GM21526 (cell line): ENCODE results near the gene QRFP.

Experiments used
- ATAC-seq: cut with Tn5 transposase; IDR thresholded peaks from one replicate; pipeline ENCODE4 v1.9.1; 2021; ENCODE audit warnings: moderate library complexity; ENCODE audit not compliant: unreplicated experiment, low FRiP score

QRFP gene

DNA sequence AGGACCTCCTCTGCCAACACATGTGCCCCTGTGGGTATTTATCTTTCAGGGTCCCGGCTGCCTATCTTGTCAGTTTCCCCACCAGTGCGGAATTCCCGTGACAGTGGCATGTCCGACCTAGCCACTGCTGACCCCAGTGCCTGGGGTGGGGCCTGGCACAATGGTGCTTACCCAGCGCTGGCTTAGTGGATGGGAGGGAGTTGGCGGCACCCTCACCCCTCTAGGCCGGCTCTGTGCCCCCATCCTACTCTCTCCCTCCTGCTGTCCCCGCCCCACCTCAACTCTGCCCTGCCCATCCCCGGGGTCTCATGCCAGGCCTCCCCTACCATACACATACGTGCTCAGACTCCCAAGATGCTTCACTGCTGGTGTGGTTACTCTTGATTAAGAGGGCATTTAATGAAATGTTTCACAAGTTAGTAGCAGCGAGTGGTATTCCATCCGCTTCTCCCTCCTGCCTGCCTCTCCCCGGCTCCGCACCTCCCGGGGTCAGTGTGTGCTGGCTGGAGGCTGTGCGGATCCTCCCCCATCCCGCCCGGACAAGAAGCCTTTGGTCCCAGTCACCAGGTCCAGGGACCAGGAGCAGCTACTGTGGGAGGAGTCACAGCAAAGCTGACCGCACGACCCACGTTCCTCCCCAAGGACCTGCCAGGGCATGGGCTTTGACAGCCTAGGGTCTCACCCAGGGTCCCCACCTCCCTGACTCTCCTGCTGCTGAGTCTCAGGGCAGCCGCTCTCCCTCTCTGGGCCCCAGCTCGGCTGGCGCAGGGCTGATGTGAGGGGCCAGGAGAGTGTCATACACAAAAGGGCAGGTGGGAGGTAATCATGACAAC, 9.5 kb upstream of the QRFP start:
- ATAC-seq: no peak

GRCh38 chr9:130905125-130905901, 8.7 kb upstream of the QRFP start:
- no peak for ATAC-seq

GRCh38 chr9:130904070-130905044, 7.7 kb upstream of the QRFP start:
- ATAC-seq: no peak

GRCh38 chr9:130903194-130904069, 6.8 kb upstream of the QRFP start:
- ATAC-seq: no peak

GRCh38 chr9:130902204-130903185, 5.9 kb upstream of the QRFP start:
- no peak for ATAC-seq

GRCh38 chr9:130901498-130902203, 5.0 kb upstream of the QRFP start:
- ATAC-seq: no peak

- ATAC-seq: no peak
Observed at GRCh38 chr9:130900701-130901497, 4.3 kb upstream of the QRFP start.

DNA sequence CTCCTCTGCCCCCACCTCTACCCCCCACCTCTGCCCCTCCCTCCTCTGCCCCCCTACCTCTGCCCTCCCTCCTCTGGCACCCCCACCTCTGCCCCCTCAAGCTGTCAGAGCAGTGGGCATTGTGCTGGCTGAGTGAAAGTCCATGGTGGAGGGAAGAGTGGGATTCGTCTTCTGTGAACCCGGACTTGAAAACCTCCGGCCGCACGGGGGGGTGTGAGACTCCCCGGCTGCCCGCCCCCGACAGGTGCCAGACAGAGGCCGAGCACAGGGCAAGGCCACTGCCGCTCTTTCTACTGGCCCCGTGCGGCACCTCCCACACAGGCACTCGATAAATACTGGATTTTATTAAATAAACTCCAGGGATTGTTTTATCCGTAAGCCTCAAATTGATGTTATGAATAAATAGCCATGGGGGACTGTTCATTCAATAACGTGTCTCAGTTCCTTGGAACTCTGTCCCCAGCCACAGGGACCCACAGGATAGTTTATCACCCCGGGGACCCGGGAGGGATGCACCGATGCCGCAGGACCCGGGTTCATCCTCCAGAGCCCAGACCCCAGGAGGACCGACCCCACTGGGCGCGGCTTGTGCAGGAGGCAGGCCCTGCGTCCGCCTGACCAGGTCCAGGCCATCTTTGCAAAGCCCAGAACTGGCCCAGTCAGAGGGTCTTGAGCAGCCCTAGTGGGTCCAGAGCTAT, 2.6 kb upstream of the QRFP start:
- ATAC-seq: no peak

DNA sequence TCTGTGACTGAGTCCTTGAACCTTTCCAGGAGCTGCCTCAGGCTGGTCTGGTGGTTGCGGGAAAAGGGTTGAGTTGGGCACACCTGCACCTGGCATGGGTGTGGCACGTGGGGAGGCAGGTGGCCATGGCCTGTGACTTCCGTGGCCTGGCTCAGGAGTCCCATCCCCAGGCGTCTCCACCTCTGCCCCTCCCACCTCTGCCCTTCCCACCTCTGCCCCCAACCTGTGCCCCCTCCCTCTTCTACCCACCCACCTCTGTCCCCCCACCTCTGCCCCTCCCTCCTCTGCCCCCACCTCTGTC, 1.9 kb upstream of the QRFP start:
- no peak for ATAC-seq

DNA sequence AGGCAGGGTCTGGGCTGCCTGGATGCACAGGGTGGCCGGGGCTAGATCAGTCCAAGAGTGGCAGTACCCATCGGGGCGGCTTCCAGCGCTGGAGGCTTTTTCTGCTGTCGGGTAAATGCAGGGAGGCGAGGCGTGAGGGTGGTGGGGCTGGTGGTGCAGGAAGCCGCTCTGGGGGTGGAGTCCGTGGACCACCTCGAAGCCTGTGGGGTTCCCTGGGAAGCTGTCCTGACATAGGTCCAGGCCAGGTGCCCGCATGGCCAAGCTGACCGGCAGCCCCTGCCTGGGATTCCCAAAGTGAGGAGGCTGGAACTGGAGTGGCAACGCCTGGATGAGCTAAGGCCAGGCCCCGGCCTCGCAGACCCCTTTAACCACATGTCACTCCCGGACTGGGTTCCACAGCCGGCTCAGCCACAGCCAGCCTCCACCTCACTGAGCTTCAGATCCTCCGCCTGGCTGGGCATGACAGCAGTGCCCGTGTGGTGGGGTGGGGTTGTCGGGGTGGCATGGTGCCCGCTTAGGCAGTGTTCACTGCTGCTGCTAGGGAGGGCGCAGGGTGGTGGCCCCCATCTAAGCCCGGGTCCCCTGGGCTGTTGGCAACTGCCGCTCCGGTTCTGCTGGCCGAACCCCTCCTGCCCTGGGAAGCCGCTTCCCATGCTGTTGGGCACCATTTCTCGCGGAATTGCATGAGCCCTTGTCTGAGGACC, 1.4 kb upstream of the QRFP start:
- ATAC-seq: no peak

DNA sequence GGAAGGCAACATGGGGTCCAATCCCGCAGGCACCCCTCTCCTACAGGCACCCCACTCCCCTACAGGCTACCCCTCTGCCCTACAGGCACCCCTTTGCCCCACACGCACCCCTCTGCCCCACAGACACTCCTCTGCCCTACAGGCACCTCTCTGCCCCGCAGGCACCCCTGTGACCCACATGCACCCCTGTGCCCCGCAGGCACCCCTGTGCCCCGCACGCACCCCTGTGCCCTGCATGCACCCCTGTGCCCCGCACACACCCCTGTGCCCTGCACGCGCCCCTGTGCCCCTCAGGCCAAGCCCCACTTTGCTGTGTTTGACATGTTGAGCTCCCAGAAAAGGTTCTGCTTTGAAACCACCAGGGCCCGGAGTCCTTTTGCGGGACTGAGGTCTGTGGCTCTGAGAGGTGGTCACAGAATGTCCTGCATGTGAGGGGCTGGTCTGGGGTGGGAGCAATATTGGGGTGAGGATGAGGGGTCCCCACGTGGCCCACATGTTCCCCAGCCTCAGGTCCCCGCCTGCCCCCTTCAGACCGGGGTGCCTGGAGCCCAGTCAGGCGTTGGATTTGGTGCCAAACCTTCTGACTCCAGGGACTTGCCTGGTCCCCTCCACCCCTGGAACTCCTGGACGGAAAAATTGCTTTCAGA, 616 bp upstream of the QRFP start:
- no peak for ATAC-seq

GRCh38 chr9:130895481-130896232, 955 bp downstream of the QRFP start:
- no peak for ATAC-seq

DNA sequence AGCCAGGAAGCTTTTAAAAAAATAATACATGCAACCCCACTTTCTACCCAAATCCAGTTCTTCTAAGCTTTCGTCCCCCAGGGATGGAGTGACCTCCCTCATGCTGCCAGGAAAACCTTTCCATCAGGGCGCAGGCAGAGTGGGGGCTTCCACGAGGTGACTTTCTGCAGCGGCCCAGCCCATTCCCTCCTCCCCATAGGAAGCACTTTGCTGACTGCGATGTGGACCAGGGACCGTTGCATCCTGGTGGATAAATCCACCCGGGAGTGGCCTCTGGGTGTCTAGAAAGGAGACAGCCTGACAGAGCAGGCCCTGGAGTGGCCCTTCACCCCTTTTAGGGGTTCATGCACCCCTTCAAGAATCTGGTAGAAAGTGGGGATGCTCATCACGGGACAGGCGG, 1.6 kb downstream of the QRFP start:
- ATAC-seq: no peak

DNA sequence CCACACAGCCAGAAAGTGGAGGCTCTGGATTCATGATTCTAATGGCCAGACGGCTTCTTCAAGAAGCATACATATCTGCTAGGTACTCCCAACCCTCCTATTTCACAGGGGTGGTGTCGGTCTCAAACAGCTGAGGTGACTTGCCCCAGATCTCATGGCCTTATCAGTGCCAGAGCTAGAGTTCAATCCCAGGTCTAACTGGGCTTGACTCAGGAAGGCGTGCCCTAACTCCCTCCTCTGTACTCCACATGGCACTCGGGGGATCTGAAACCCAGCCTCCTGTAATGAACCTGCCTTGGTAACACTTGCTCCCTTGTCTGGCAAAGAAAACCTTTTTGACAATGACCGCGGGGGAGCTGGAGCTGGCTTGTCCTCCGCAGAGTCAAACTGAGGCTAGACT, 2.1 kb downstream of the QRFP start:
- ATAC-seq: no peak
